H9 (cell line): ENCODE data around the gene RASGRF2. TPM values are rescaled to one million over a fixed set of nuclear protein-coding genes. Genes with fewer than 3 reads are reported as not detected.

ENCODE experiments used
- DNase-seq: peaks from one replicate; pipeline ENCODE4 v3.0.0-alpha.2; 2017
- H2AFZ ChIP-seq: one replicate; pipeline ENCODE4 v1.6.1; 2013; ENCODE audit warnings: mild to moderate bottlenecking, low read length, control low read depth, moderate library complexity
- H2AK5ac ChIP-seq: 2 replicates; pipeline ENCODE4 v1.6.1; 2013; ENCODE audit warnings: low read length, control low read depth, mixed read lengths; ENCODE audit not compliant: insufficient read length
- H2BK120ac ChIP-seq: one replicate; pipeline ENCODE4 v1.6.1; 2013; ENCODE audit warnings: low read depth, mild to moderate bottlenecking, low read length, control low read depth, inconsistent platforms; ENCODE audit not compliant: poor library complexity, severe bottlenecking
- H2BK12ac ChIP-seq: 2 replicates; pipeline ENCODE4 v1.6.1; 2013; ENCODE audit warnings: low read length, control low read depth, mixed read lengths, low read depth; ENCODE audit not compliant: insufficient read length
- H2BK15ac ChIP-seq: 2 replicates; pipeline ENCODE4 v1.6.1; 2013; ENCODE audit warnings: low read depth, low read length, control low read depth
- H2BK20ac ChIP-seq: one replicate; pipeline ENCODE4 v1.6.1; 2013; ENCODE audit warnings: low read depth, mild to moderate bottlenecking, low read length, control low read depth, inconsistent platforms; ENCODE audit not compliant: poor library complexity, severe bottlenecking
- H2BK5ac ChIP-seq: 2 replicates; pipeline ENCODE4 v1.6.1; 2013; ENCODE audit warnings: low read length, control low read depth, mixed read lengths; ENCODE audit not compliant: insufficient read length
- H3K14ac ChIP-seq: 2 replicates; pipeline ENCODE4 v1.6.1; 2013; ENCODE audit warnings: low read length, control low read depth; ENCODE audit not compliant: insufficient read depth
- H3K18ac ChIP-seq: 2 replicates; pipeline ENCODE4 v1.6.1; 2013; ENCODE audit warnings: low read depth, mild to moderate bottlenecking, mixed read lengths, low read length, control low read depth; ENCODE audit not compliant: insufficient read length
- H3K23ac ChIP-seq: 2 replicates; pipeline ENCODE4 v1.6.1; 2013; ENCODE audit warnings: low read length, control low read depth, mixed read lengths, low read depth; ENCODE audit not compliant: insufficient read length
- H3K23me2 ChIP-seq: 2 replicates; pipeline ENCODE4 v1.6.1; 2013; ENCODE audit warnings: low read depth, mild to moderate bottlenecking, mixed read lengths, low read length, control low read depth; ENCODE audit not compliant: insufficient read length, poor library complexity, severe bottlenecking
- H3K27ac ChIP-seq: 2 replicates; pipeline ENCODE4 v1.5.1; 2013; ENCODE audit warnings: low read length, control low read depth, mixed read lengths, low read depth; ENCODE audit not compliant: insufficient read length
- H3K27me3 ChIP-seq: 2 replicates; pipeline ENCODE4 v1.6.1; 2013; ENCODE audit warnings: low read length, control low read depth, inconsistent platforms; ENCODE audit not compliant: insufficient read depth
- H3K4ac ChIP-seq: 2 replicates; pipeline ENCODE4 v1.6.1; 2013; ENCODE audit warnings: low read depth, mild to moderate bottlenecking, control low read depth, inconsistent platforms, low read length, moderate library complexity
- H3K4me1 ChIP-seq: 2 replicates; pipeline ENCODE4 v1.6.1; 2013; ENCODE audit warnings: low read length, control low read depth, inconsistent platforms; ENCODE audit not compliant: insufficient read depth
- H3K4me2 ChIP-seq: 2 replicates; pipeline ENCODE4 v1.6.1; 2013; ENCODE audit warnings: low read length, control low read depth, mixed read lengths; ENCODE audit not compliant: insufficient read length, insufficient read depth
- H3K56ac ChIP-seq: 2 replicates; pipeline ENCODE4 v1.6.1; 2013; ENCODE audit warnings: low read depth, mild to moderate bottlenecking, mixed read lengths, low read length, control low read depth; ENCODE audit not compliant: insufficient read length
- H3K79me1 ChIP-seq: 2 replicates; pipeline ENCODE4 v1.6.1; 2013; ENCODE audit warnings: low read depth, mild to moderate bottlenecking, moderate library complexity, low read length, control low read depth, inconsistent platforms; ENCODE audit not compliant: insufficient read depth, poor library complexity, severe bottlenecking
- H3K79me2 ChIP-seq: 2 replicates; pipeline ENCODE4 v1.6.1; 2013; ENCODE audit warnings: low read length, control low read depth, inconsistent platforms; ENCODE audit not compliant: insufficient read depth
- H3K9ac ChIP-seq: 2 replicates; pipeline ENCODE4 v1.6.1; 2013; ENCODE audit warnings: low read length, control low read depth, mixed read lengths; ENCODE audit not compliant: insufficient read length; ENCODE audit errors: extremely low read depth
- H3K9me3 ChIP-seq: one replicate; pipeline ENCODE4 v1.6.1; 2013; ENCODE audit warnings: low read depth, low read length, inconsistent platforms; ENCODE audit not compliant: control insufficient read depth
- H3T11ph ChIP-seq: one replicate; pipeline ENCODE4 v1.6.1; 2013; ENCODE audit warnings: mild to moderate bottlenecking, low read length, control low read depth, inconsistent platforms
- H4K20me1 ChIP-seq: one replicate; pipeline ENCODE4 v1.6.1; 2013; ENCODE audit not compliant: control insufficient read depth, insufficient read length, insufficient read depth
- H4K5ac ChIP-seq: 2 replicates; pipeline ENCODE4 v1.6.1; 2013; ENCODE audit warnings: low read depth, mild to moderate bottlenecking, mixed read lengths, low read length, control low read depth; ENCODE audit not compliant: insufficient read length
- H4K8ac ChIP-seq: replicated peaks from 2 replicates; pipeline ENCODE4 v1.6.1; 2013; ENCODE audit warnings: low read length, control low read depth, mixed read lengths, low read depth; ENCODE audit not compliant: insufficient read length
- H4K91ac ChIP-seq: 2 replicates; pipeline ENCODE4 v1.6.1; 2013; ENCODE audit warnings: low read depth, mild to moderate bottlenecking, moderate library complexity, mixed read lengths, low read length, control low read depth; ENCODE audit not compliant: insufficient read length
- H3K27ac Mint-ChIP-seq, 3 experiments: 2 replicates in 2 of 3; 3 replicates in 1 of 3; pipeline ENCODE4 v1.8.0; 2020 to 2021; ENCODE audit warnings: mixed read lengths in 3 of 3, mild to moderate bottlenecking in 1 of 3, moderate library complexity in 1 of 3
- H3K27me3 Mint-ChIP-seq: 2 replicates; pipeline ENCODE4 v1.8.0; 2021; ENCODE audit warnings: low read depth, mild to moderate bottlenecking, moderate library complexity, mixed read lengths
- H3K36me3 Mint-ChIP-seq, 3 experiments: 2 replicates in 2 of 3; 3 replicates in 1 of 3; pipeline ENCODE4 v1.8.0; 2020 to 2021; ENCODE audit warnings: low read depth in 3 of 3, mixed read lengths in 3 of 3; ENCODE audit not compliant: insufficient read depth in 1 of 3
- H3K4me1 Mint-ChIP-seq, 2 experiments: 2 replicates each; pipeline ENCODE4 v1.8.0; 2020; ENCODE audit warnings: mixed read lengths in 2 of 2
- H3K4me3 Mint-ChIP-seq, 2 experiments: 2 replicates in 1 of 2; 3 replicates in 1 of 2; pipeline ENCODE4 v1.8.0; 2020 to 2021; ENCODE audit warnings: mild to moderate bottlenecking in 2 of 2, mixed read lengths in 2 of 2, moderate library complexity in 1 of 2
- H3K9me3 Mint-ChIP-seq, 2 experiments: 2 replicates in 1 of 2; 3 replicates in 1 of 2; pipeline ENCODE4 v1.8.0; 2020; ENCODE audit warnings: mild to moderate bottlenecking in 2 of 2, mixed read lengths in 2 of 2, moderate library complexity in 1 of 2
- CTCF ChIP-seq: fragments of 200-600 bp; sonication (generic); conservative IDR thresholded peaks from 3 replicates; pipeline ENCODE4 v1.8.0; 2021; ENCODE audit warnings: antibody characterized with exemption, mild to moderate bottlenecking
- WGBS: extraction: QIAGEN DNeasy Blood & Tissue Kit; methylation state at CpG from one replicate; pipeline ENCODE4 v1.1.7; 2013; ENCODE audit warnings: missing lambda C conversion rate, low lambda C conversion rate, mixed read lengths; ENCODE audit not compliant: insufficient read length; ENCODE audit errors: extremely low coverage; 5-methylcytosine and 5-hydroxymethylcytosine counted together
- total RNA-seq: library from RNA; stranded (reverse); gene quantifications from 2 replicates; pipeline ENCODE4 v1.2.1, GENCODE V29; 2021

RASGRF2 gene
- total RNA-seq, 1 experiment from 2014 or later, result 13.5 TPM

GRCh38 chr5:81181576-81182316 is 221.6 kb downstream of the RASGRF2 start:
- no peak overlapping the region for H3T11ph ChIP-seq
- no peaks in the 10 kb centered on the region for H3K9me3 ChIP-seq
- H4K91ac ChIP-seq, result no peak overlapping the region
- DNase-seq, result no peak
- no peak overlapping the region for H2BK5ac ChIP-seq
- H3K23me2 ChIP-seq, result no peaks in the 10 kb centered on the region
- Mint-ChIP-seq H3K27ac (peak overlapping the region in 2 of 3 experiments; percentile 19 to 56; a peak in 2 of 7 replicates), H3K9me3 (no peaks in the 10 kb centered on the region), H3K4me3 (0 out of 5 replicates have a peak overlapping the region, but pooled peaks of 1 of the 2 experiments have one; percentile 5), H3K36me3 (no peaks in the 10 kb centered on the region), H3K4me1 (peaks cover 17 to 26% of the 10 kb centered on the region in 2 experiments), H3K27me3 (no peaks in the 10 kb centered on the region)
- 0 out of 3 replicates have a peak, but pooled peaks have one; percentile 27 for TF ChIP-seq CTCF
- no peak overlapping the region for H3K4ac ChIP-seq
- no peak overlapping the region for H2AFZ ChIP-seq
- H2BK20ac ChIP-seq, result no peak overlapping the region
- no peak overlapping the region for H3K56ac ChIP-seq
- H3K27ac ChIP-seq, result no peak overlapping the region
- H3K4me1 ChIP-seq, result no peaks in the 10 kb centered on the region
- H2BK120ac ChIP-seq, result no peak overlapping the region
- no peaks in the 10 kb centered on the region for H3K79me1 ChIP-seq
- no peak overlapping the region for H2BK12ac ChIP-seq
- H3K4me2 ChIP-seq, result no peak overlapping the region
- no peaks in the 10 kb centered on the region for H4K20me1 ChIP-seq
- no peaks in the 10 kb centered on the region for H3K27me3 ChIP-seq
- no peaks in the 10 kb centered on the region for H3K79me2 ChIP-seq
- no peak overlapping the region for H3K14ac ChIP-seq
- no peak overlapping the region for H3K23ac ChIP-seq
- H2BK15ac ChIP-seq, result no peak overlapping the region
- no CpG with 5 or more reads among the region's 4 CpGs for WGBS
- H4K8ac ChIP-seq, result no peak overlapping the region
- H4K5ac ChIP-seq, result no peak overlapping the region
- no peak overlapping the region for H2AK5ac ChIP-seq
- no peak overlapping the region for H3K18ac ChIP-seq
- no peak overlapping the region for H3K9ac ChIP-seq
